Fibroblast of mammary gland (primary cell): ENCODE measurements around the gene TMEM60.

Experiments
- DNase-seq: peaks from one replicate; pipeline ENCODE4 v3.0.0-alpha.2; 2010; ENCODE audit warnings: low read depth
- H3K4me3 ChIP-seq: 2 replicates; pipeline ENCODE4 v1.5.1; 2011; ENCODE audit warnings: low read depth, mild to moderate bottlenecking, low read length, moderate library complexity; ENCODE audit not compliant: control insufficient read depth
- CTCF ChIP-seq: conservative IDR thresholded peaks from 2 replicates; pipeline ENCODE4 v1.5.1; 2011; ENCODE audit warnings: low read depth, low read length, inconsistent platforms; ENCODE audit not compliant: control insufficient read depth, insufficient read depth

Gene TMEM60

DNA sequence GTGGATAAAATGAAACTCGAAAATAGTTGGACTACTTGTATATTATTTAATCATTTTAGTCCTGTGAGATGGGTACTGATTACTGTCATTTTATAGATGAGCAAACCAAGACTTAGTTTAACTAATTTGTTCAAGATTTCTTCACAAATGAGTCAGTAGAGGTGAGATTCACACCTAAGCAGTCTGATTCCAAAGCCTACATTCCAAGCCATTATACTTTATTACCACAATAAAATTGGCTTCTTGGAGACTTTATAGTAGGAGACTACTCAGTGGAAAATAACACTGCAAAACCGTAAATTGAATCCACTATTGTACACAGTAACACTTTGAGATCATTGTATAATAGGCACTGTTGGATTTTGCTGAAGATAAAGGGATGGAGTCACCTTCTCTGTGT lies 2.5 kb upstream of the TMEM60 start:
- no peak overlapping the region for H3K4me3 ChIP-seq
- TF ChIP-seq CTCF, result no peak
- DNase-seq, result no peak

- TF ChIP-seq CTCF, result no peak
- DNase-seq, result peak; percentile 7
- peak overlapping the region; percentile 20 for H3K4me3 ChIP-seq
These were observed 1.9 kb upstream of the TMEM60 start for GRCh38 chr7:77800158-77800557.

DNA sequence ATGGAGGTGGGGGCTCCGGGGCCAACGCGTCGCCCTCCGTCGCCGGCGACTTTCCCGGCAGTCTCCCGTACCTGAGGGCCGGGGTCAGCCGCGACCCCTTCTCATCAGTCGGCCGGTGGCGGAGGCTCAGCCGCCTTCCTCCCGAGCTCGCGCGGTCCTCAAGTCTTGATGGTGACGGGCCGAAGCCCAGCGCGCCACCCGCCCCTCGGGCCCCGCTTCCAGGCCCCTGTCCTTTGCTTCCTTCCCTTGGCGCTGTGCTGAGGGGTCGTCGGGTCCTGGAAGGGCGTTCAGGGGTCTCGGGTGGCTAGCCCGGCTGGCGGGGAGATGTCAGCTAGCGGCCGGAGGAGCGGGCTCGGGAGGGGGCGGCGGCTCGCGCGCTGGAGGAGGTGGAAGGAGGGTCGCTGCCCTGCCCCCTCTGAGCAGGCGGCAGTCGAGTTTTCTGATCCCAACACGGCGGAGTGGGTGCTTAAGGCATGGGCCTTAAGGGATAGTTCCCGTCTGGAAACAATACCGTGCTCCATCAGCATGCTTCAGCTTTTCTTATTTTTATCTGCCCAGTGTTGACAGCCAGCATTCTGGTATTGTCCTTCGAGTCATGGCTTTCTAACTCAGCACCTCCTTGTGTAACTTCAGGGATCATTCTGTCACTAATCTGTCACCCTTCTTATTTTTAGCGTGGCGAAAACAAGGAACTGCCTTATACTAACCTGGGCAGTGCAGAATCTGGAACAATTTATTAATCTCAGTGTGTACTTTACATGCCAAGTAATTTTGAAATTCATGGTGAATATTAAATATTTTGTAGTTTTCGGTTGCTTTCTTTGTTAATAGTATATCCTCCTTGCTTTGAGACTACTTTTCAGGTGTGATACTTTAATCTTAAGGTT lies 1.1 kb upstream of the TMEM60 start:
- peak; percentile 30 for DNase-seq
- no peak for TF ChIP-seq CTCF
- H3K4me3 ChIP-seq, result peak overlapping the region; percentile 97

- no peak for TF ChIP-seq CTCF
- no peak for DNase-seq
- H3K4me3 ChIP-seq, result peak overlapping the region; percentile 97
These were observed 370 bp downstream of the TMEM60 start for GRCh38 chr7:77797734-77798393.

- no peak for TF ChIP-seq CTCF
- peak overlapping the region; percentile 97 for H3K4me3 ChIP-seq
- peak; percentile 9 for DNase-seq
These were observed 1.3 kb downstream of the TMEM60 start for GRCh38 chr7:77796960-77797359.

DNA sequence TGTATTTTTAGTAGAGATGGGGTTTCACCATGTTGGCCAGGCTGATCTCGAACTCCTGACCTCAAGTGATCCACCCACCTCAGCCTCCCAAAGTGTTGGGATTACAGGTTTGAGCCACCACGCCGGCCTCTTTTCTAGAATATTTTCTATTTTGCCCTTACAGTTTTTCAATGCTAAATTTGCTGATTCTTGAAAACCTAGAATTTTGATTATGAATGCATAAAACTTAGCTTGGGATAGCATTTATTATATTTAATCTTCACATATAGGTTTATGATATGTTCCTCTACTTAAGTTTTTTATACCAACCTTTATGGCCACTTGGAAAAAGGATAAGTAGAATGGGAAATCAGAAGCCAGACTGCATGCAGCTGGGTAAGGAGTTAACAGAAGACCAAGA lies 2.1 kb downstream of the TMEM60 start:
- no peak for DNase-seq
- no peak for TF ChIP-seq CTCF
- no peak overlapping the region for H3K4me3 ChIP-seq
